KOPT-K1 (cell line): ENCODE measurements around the gene UNC13C.

Experiments used
- H3K27ac ChIP-seq: fragments of 200-600 bp; sonication (generic); 2 replicates; pipeline ENCODE4 v1.5.1; 2016; ENCODE audit warnings: antibody characterized with exemption, mild to moderate bottlenecking, low read depth, low read length; ENCODE audit not compliant: poor library complexity, severe bottlenecking
- H3K36me3 ChIP-seq: fragments of 200-600 bp; sonication (generic); 2 replicates; pipeline ENCODE4 v1.5.1; 2017; ENCODE audit warnings: antibody characterized with exemption, mild to moderate bottlenecking, low read length, moderate library complexity; ENCODE audit not compliant: insufficient read depth
- H3K9me3 ChIP-seq: fragments of 200-600 bp; sonication (generic); 2 replicates; pipeline ENCODE4 v1.5.1; 2017; ENCODE audit warnings: antibody characterized with exemption, low read length, mild to moderate bottlenecking; ENCODE audit not compliant: insufficient read depth, poor library complexity, severe bottlenecking

UNC13C gene

GRCh38 chr15:54046093-54046492, 67.9 kb downstream of the UNC13C start:
- Histone ChIP-seq H3K9me3 (no peaks in the 10 kb centered on the region), H3K36me3 (no peaks in the 10 kb centered on the region), H3K27ac (no peak overlapping the region)

DNA sequence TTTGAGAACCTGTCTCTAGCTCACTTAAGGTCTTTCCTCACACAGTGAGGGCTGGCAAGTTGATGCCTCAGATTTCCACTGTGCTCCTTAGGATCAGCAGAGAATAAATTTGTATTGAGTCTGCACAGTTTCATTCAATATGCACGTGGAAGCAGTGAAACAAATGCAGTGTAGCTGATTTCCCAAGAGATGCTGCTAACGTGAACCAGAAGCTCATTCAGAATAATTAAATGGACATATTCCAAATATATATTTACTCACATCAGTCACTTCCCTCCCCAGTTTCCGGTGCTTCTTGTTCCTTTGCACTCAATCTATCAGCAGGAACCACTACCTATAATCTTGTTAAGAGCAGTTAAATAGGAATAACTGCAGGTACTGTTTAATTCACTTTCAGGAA, 86.1 kb downstream of the UNC13C start:
- H3K9me3 ChIP-seq: no peaks in the 10 kb centered on the region
- no peaks in the 10 kb centered on the region for H3K36me3 ChIP-seq

DNA sequence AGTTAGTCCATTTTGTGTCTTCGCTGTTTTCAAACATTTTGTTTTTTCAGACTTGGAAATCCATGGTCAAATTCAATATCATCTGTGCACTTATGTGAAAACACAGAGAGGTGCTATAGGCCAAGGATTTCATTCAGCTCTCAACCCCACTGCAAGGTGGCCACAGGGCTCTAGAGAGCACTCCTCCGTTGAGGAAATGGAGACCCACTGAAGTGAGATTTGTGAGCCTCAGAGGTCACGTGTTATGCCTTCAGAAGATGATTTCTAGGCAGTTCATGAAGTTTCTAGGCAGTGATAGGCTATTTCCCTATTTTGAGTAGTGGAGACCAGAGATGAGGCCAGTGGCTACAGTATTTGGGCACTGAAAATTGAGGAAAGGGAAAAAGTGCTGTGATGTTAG, 88.2 kb downstream of the UNC13C start:
- no peak overlapping the region for H3K27ac ChIP-seq

More for the DNA sequence above, 86.1 kb downstream of the UNC13C start:
- H3K27ac ChIP-seq: no peak overlapping the region

GRCh38 chr15:54082836-54083492, 104.7 kb downstream of the UNC13C start:
- H3K9me3 ChIP-seq: no peaks in the 10 kb centered on the region
- no peak overlapping the region for H3K27ac ChIP-seq
- no peaks in the 10 kb centered on the region for H3K36me3 ChIP-seq

More for the DNA sequence above, 88.2 kb downstream of the UNC13C start:
- Histone ChIP-seq H3K36me3 (no peaks in the 10 kb centered on the region), H3K9me3 (no peaks in the 10 kb centered on the region)

- Histone ChIP-seq H3K36me3 (no peaks in the 10 kb centered on the region), H3K9me3 (no peaks in the 10 kb centered on the region), H3K27ac (no peak overlapping the region)
Observed at GRCh38 chr15:54083501-54083900, 105.3 kb downstream of the UNC13C start.

GRCh38 chr15:54083991-54084390, 105.8 kb downstream of the UNC13C start:
- H3K36me3 ChIP-seq: no peaks in the 10 kb centered on the region
- H3K27ac ChIP-seq: no peak overlapping the region
- H3K9me3 ChIP-seq: no peaks in the 10 kb centered on the region

GRCh38 chr15:54088837-54089236, 110.6 kb downstream of the UNC13C start:
- no peak overlapping the region for H3K27ac ChIP-seq
- H3K36me3 ChIP-seq: no peaks in the 10 kb centered on the region
- H3K9me3 ChIP-seq: no peaks in the 10 kb centered on the region

DNA sequence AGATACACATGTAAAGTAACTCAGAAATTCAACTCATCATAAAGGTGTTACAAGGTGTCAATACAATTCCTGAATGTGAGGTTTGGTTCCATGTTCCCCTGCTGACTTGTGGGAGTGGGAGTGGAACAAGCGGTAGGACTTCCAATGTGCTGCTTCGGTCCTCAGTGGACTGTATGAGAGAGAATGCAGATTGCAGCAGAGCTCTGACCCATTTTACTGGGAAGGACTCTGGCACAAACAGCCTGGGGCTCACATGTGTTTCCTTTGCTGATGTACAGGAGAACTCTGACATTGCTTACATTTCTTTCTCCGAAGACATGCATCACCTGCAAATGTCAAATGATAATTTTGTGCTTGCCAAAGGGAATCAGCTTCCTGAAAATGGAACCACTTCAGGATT, 111.5 kb downstream of the UNC13C start:
- Histone ChIP-seq H3K27ac (no peak overlapping the region), H3K36me3 (no peaks in the 10 kb centered on the region), H3K9me3 (no peaks in the 10 kb centered on the region)

- no peak overlapping the region for H3K27ac ChIP-seq
- H3K36me3 ChIP-seq: no peaks in the 10 kb centered on the region
- H3K9me3 ChIP-seq: no peaks in the 10 kb centered on the region
Observed at GRCh38 chr15:54091651-54092050, 113.4 kb downstream of the UNC13C start.

DNA sequence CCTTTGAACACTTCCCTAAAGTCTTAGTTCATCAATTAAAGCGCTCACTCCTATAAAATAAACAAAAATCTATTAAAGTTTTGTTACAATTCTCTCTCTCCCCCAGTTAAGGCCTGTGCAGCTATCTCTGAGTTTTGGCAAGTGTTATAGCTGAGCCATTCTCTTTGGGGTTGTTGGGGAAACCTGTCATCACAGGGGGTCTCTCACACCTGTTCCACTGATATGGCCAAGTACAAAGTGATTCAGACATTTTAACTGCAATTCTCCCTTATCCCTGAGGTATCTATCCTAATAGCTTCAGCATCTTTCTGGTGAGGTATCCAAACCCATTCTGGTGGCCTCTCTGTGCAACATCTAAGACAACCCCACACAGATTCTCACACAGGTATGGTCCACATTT, 116.4 kb downstream of the UNC13C start:
- no peaks in the 10 kb centered on the region for H3K36me3 ChIP-seq
- H3K9me3 ChIP-seq: no peaks in the 10 kb centered on the region
- no peak overlapping the region for H3K27ac ChIP-seq

DNA sequence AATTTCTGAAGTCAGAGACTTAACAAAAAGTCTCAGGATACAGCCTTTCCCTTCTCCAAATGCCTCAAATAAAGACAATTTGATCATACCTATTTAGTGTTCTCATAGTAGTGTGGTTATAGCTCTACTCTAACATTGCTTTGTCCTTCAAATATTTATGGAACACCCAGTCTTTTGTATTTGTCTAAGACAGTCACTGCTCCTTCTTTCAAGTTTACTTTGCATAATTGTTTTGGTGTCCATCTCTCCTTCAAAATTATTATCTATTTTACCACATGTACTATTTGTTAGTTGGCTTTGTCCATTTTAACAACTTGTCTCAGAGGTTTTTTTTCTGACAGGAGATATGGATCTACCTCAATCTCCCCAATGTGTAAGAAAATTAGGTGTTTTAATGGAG, 118.8 kb downstream of the UNC13C start:
- H3K27ac ChIP-seq: no peak overlapping the region
- no peaks in the 10 kb centered on the region for H3K9me3 ChIP-seq
- H3K36me3 ChIP-seq: no peaks in the 10 kb centered on the region

DNA sequence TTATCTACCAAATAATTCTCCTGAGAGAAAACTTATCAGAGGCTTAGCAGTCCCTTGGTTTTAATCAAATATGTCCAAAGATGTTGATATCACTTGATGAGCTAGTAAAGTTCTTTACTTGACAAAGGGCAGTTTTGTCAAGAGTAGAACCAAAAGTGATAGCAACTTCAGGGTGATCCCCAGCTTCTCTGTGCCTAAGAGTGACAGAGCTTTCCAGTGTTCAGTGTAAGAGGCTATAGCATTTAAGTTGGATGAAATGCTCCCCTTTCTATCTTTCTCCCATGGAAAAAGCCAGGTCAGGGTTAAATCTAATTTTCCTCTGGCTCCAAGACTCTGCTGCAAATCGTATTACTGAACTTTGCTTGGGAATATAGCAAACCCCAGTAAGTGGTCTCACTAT, 120.8 kb downstream of the UNC13C start:
- no peak overlapping the region for H3K27ac ChIP-seq
- H3K9me3 ChIP-seq: no peaks in the 10 kb centered on the region
- no peaks in the 10 kb centered on the region for H3K36me3 ChIP-seq

DNA sequence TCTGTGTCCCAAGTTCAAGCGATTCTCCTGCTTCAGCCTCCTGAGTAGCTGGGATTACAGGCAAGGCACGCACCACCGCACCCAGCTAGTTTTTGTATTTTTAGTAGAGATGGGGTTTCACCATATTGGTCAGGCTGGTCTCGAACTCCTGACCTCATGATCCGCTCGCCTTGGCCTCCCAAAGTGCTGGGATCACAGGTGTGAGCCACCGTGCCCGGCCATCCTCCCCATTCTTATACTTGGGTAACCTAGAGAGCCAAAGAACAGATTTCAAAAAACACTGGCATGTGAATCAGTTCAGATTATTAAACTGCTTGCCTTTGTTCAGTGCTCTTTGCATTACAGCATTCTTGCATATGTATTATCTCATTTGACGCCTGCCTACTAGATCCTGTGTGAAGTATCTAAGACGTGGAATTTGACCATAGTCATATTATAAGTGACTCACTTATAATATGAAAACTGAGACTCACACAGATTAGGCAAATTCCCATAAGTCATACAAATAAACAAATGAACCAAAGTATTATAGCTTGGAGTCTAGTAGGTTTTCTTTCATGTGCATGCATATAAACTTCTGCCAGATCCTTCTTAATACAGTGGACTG, 123.5 kb downstream of the UNC13C start:
- Histone ChIP-seq H3K9me3 (no peaks in the 10 kb centered on the region), H3K27ac (no peak overlapping the region), H3K36me3 (no peaks in the 10 kb centered on the region)

- H3K36me3 ChIP-seq: no peaks in the 10 kb centered on the region
- H3K9me3 ChIP-seq: no peaks in the 10 kb centered on the region
- no peak overlapping the region for H3K27ac ChIP-seq
Observed at GRCh38 chr15:54102704-54103103, 124.5 kb downstream of the UNC13C start.

- H3K36me3 ChIP-seq: no peaks in the 10 kb centered on the region
- no peaks in the 10 kb centered on the region for H3K9me3 ChIP-seq
- no peak overlapping the region for H3K27ac ChIP-seq
Observed at GRCh38 chr15:54109014-54109413, 130.8 kb downstream of the UNC13C start.

DNA sequence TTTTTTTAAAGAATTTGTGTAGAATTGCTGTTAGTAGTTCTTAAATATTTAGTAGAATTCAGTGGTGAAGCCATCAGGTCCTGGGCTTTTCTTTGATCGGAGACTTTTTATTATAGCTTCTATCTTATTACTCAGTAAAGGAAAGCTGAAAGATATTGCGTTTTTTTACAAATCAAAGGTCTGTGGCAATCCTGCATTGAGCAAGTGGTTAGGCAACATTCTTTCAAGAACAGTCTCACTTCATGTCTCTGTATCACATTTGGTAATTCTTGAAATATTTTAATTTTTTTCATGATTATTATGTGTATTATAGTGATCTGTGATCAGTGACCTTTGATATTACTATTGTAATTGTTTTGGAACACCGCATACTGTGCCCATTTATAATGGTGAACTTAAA, 140.8 kb downstream of the UNC13C start:
- Histone ChIP-seq H3K36me3 (no peaks in the 10 kb centered on the region), H3K9me3 (no peaks in the 10 kb centered on the region), H3K27ac (no peak overlapping the region)
